Naive thymus-derived CD8-positive, alpha-beta T cell (primary cell): Measurements from ENCODE around the gene ARHGAP26. TPM values are rescaled to one million over a fixed set of nuclear protein-coding genes. Genes with fewer than 3 reads are reported as not detected.

Experiments used
- ATAC-seq, 2 donors: fragments of 150-1000 bp; cut with Tn5 transposase in 1 of 2; sonication (Bioruptor Pico), chemical (Tn5 transposase) in 1 of 2; 1 replicate in 1 of 2; 2 replicates in 1 of 2; pipeline ENCODE4 v1.10.0; 2021; ENCODE audit warnings: mild to moderate bottlenecking in 2 of 2, moderate library complexity in 2 of 2
- POLR2A ChIA-PET: fragments of 350-600 bp; sonication (Branson Sonifier 250); formaldehyde crosslinking; loops from one replicate; lab custom pipeline; 2021; ENCODE audit warnings: antibody characterized with exemption; lab: Charles Lee
- DNase-seq, 10 donors: peaks; one replicate each; pipeline versions ENCODE4 v3.0.0 to v3.0.0-alpha.2; 2020 to 2022
- H3K27ac Mint-ChIP-seq, 10 donors: one replicate each; pipeline ENCODE4 v1.8.0; 2020 to 2022; ENCODE audit warnings: mild to moderate bottlenecking in 10 of 10, mixed read lengths in 10 of 10, moderate library complexity in 4 of 10, inconsistent platforms in 1 of 10
- H3K27me3 Mint-ChIP-seq, 5 donors: one replicate each; pipeline ENCODE4 v1.8.0; 2021 to 2022; ENCODE audit warnings: mixed read lengths in 5 of 5
- H3K36me3 Mint-ChIP-seq, 3 donors: one replicate each; pipeline ENCODE4 v1.8.0; 2020 to 2022; ENCODE audit warnings: mixed read lengths in 3 of 3, mild to moderate bottlenecking in 2 of 3, inconsistent platforms in 1 of 3
- H3K4me1 Mint-ChIP-seq, 4 donors: one replicate each; pipeline ENCODE4 v1.8.0; 2021 to 2022; ENCODE audit warnings: mixed read lengths in 4 of 4
- H3K4me3 Mint-ChIP-seq, 10 donors: one replicate each; pipeline ENCODE4 v1.8.0; 2020 to 2022; ENCODE audit warnings: mild to moderate bottlenecking in 10 of 10, mixed read lengths in 10 of 10, moderate library complexity in 6 of 10, inconsistent platforms in 1 of 10
- H3K9me3 Mint-ChIP-seq, 9 donors: one replicate each; pipeline ENCODE4 v1.8.0; 2020 to 2022; ENCODE audit warnings: mixed read lengths in 9 of 9, mild to moderate bottlenecking in 3 of 9, inconsistent platforms in 1 of 9, moderate library complexity in 1 of 9
- polyA plus RNA-seq, 3 donors: library from polyadenylated mRNA; unstranded; fragments of 300-500 nt; fragmentation: Illumina TruSeq; gene quantifications; one replicate each; pipeline ENCODE4 v1.2.3, GENCODE V29; 2021
- total RNA-seq, 8 experiments: library from RNA in 2 of 8; stranded (reverse) in 2 of 8; gene quantifications; one replicate each; pipeline ENCODE4 v1.2.3 and lab custom pipeline; 2021 to 2026

ARHGAP26 gene, protein sequence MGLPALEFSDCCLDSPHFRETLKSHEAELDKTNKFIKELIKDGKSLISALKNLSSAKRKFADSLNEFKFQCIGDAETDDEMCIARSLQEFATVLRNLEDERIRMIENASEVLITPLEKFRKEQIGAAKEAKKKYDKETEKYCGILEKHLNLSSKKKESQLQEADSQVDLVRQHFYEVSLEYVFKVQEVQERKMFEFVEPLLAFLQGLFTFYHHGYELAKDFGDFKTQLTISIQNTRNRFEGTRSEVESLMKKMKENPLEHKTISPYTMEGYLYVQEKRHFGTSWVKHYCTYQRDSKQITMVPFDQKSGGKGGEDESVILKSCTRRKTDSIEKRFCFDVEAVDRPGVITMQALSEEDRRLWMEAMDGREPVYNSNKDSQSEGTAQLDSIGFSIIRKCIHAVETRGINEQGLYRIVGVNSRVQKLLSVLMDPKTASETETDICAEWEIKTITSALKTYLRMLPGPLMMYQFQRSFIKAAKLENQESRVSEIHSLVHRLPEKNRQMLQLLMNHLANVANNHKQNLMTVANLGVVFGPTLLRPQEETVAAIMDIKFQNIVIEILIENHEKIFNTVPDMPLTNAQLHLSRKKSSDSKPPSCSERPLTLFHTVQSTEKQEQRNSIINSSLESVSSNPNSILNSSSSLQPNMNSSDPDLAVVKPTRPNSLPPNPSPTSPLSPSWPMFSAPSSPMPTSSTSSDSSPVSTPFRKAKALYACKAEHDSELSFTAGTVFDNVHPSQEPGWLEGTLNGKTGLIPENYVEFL
- total RNA-seq: 10 to 100 TPM; 27.7 to 30.5 TPM
- polyA plus RNA-seq: 10 to 100 TPM in 2 of 3 donors, 1 to 10 TPM in 1; 9.1 to 15.7 (median 11.6) TPM
- total RNA-seq (lab: John Stamatoyannopoulos, UW): 25.5 to 96.5 (median 56.6) reads per million in 6 experiments

DNA sequence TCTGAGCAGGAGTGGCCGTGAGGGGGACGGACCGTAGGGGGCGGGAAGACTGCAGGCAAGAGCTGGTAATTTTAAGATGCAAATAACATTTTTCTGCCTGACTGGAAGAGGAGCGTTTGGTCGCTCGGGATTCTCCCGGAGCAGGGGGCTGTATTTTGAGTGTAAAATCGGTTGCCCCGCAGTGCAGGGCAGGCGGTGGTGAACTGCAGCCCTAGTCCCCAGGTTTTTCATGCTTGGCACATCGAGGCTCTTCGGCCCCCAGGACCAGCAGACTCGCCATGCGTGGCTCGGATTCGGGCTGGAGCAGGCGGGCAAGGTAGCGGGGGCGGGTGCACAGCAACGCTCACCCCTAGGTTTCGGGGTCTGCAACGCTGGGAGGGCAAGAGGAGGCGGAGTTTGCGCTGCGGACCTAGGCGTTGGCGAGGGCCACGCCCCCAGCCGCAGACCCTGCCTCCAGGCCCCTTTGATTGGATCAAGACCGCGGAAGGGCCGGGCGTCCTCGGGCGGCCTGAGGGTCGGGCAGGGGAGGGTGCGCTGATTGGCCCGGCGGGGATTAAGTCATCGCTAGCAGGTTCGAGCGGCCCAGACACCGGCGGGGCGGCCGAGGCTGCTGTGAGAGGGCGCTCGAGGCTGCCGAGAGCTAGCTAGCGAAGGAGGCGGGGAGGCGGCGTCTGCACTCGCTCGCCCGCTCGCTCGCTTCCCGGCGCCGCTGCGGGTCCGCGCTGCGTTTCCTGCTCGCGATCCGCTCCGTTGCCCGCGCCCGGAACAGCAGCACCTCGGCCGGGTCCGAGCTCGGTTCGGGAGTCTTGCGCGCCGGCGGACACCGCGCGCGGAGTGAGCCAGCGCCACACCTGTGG lies at the start of gene ARHGAP26:
Gene ARHGAP26 (plus strand): TSS at position 585 of the 857 bp plus-strand sequence. CDS start 385 bp downstream, outside the sequence.
- no peaks in the 10 kb centered on the region for H3K9me3 Mint-ChIP-seq
- POLR2A ChIA-PET: interaction anchor here (0.7 to 3.4 kb wide), 15 partner anchors 10 to 634 kb away, joined by 3 to 78 read pairs (median 5); no protein-coding TSS in a partner anchor
- H3K4me3 Mint-ChIP-seq: peak within 1 kb of the TSS; percentile 90 to 99 (median 96)
- no peaks in the 10 kb centered on the region for H3K27me3 Mint-ChIP-seq
- peaks cover 22 to 51% (median 42%) of the 10 kb centered on the region in 4 donors for H3K4me1 Mint-ChIP-seq
- H3K27ac Mint-ChIP-seq: peak within 1 kb of the TSS; percentile 87 to 98 (median 94)
- DNase-seq (peak; percentile 88 to 95 (median 90)), ATAC-seq (peak; percentile 86 to 89)
- H3K36me3 Mint-ChIP-seq: no peaks in the 10 kb centered on the region

DNA sequence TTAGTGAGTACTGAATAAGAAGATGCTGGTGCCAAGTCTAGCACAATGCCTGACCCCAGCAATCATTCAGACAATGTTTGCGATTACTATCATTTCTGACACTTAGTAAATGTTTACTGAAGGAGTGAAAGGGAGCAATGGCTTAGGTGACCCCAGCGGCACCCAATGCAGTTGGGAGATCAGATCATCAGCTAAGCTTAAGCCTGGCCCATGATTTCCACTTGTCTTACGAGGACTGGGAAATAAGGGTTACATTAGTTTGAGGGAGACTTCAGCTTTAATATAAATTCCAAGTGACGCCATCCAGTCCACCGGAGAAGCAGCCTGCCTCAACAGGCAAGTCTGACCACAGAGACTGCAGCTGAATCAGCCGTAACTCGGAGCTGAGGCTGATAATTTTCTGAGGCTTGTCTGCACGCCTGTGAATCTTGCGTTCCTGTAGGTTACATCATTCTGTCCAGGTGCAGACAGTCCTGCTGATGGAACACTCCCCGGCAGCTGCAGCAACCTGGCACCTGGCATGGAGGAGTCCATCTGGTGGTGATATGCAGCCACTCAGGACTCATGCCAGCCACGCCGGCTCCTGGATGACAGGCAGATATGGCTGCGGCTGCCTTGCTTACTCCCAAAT lies 49.4 kb upstream of the ARHGAP26 start:
- no peak for DNase-seq
- Mint-ChIP-seq H3K4me3 (no peak overlapping the region), H3K27ac (no peak overlapping the region), H3K9me3 (no peaks in the 10 kb centered on the region), H3K27me3 (peaks cover 0 to 16% (median 3%) of the 10 kb centered on the region in 5 donors), H3K4me1 (peaks cover 0 to 4% (median under 1%) of the 10 kb centered on the region in 4 donors), H3K36me3 (no peaks in the 10 kb centered on the region)
- ATAC-seq: no peak
- POLR2A ChIA-PET: no interaction called here

DNA sequence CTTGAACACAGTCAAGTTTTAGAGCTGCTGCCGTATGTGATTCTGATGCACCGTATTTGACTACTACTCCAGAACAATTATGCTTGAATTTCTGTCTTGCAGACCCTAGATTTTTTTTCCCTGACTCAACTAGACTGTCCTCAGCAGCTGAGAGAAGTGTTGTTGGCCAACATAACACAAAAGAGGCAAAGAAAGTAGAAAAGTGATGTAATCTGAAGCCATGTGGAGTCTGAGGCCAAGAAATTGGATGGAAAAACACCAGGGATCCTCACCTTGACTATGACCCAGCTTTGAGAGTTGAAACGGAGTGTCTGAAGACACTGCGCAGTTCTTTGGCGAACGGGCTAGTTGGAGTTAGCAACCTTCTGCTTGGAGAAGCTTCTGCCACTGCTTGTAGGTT lies 48.0 kb upstream of the ARHGAP26 start:
- Mint-ChIP-seq H3K27ac (no peak overlapping the region), H3K27me3 (peaks cover 0 to 16% (median 3%) of the 10 kb centered on the region in 5 donors), H3K4me1 (peaks cover 0 to 4% (median 0%) of the 10 kb centered on the region in 4 donors), H3K36me3 (no peaks in the 10 kb centered on the region), H3K9me3 (no peaks in the 10 kb centered on the region), H3K4me3 (no peak overlapping the region)
- no peak for ATAC-seq
- POLR2A ChIA-PET: no interaction called here
- no peak for DNase-seq

DNA sequence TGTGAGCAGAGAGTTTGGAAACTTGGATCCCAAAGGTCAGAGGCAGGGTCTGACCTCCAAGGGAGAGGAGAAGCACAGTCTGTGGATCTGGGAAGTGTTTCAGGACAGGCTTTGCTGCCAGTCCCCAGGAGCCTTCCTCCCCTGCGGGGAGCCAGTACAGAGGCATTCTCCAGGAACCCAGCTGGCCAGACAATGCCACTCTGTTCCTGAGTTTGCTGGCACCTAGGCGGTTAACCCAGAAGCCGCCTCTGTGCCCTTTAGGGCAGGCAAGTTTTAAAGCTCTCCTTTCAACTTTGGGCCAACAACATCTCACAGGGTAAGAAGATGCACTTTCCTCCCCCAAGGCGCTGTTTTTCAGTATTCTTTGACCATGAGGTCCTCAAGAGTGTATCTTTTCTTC lies 47.3 kb upstream of the ARHGAP26 start:
- Mint-ChIP-seq H3K27me3 (peaks cover 0 to 12% (median 3%) of the 10 kb centered on the region in 5 donors), H3K36me3 (no peaks in the 10 kb centered on the region), H3K4me3 (no peak overlapping the region), H3K9me3 (no peaks in the 10 kb centered on the region), H3K27ac (no peak overlapping the region), H3K4me1 (no peaks in the 10 kb centered on the region)
- POLR2A ChIA-PET: no interaction called here
- ATAC-seq: no peak
- no peak for DNase-seq

DNA sequence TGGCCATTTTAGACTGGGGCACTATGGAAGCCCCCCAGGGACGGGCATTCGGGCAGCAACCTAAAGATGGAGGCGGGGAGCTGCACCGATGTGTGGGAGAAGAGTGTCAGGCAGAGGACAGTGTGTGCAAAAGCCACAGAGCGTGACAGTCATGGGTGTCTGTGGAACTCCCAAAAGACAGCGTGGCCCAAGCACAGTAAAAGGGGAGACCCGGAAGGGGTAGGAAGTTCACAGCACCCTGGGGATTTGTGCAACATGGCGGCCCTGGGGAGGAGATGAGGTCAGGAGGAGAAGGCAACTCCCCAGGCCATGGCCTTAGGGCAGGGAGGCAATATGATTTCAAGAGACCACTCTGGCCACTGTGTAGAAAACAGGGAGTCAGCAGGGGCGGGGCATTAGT lies 45.4 kb upstream of the ARHGAP26 start:
- H3K27ac Mint-ChIP-seq: no peak overlapping the region
- ATAC-seq (no peak), DNase-seq (no peak)
- peaks cover 0 to 2% (median 0%) of the 10 kb centered on the region in 4 donors for H3K4me1 Mint-ChIP-seq
- H3K36me3 Mint-ChIP-seq: no peaks in the 10 kb centered on the region
- H3K27me3 Mint-ChIP-seq: peaks cover 0 to 3% (median 0%) of the 10 kb centered on the region in 5 donors
- POLR2A ChIA-PET: interaction anchor here (0.6 kb wide), 1 partner anchor 1229 kb away, joined by 7 read pairs; no protein-coding TSS in a partner anchor
- H3K4me3 Mint-ChIP-seq: no peak overlapping the region
- H3K9me3 Mint-ChIP-seq: no peaks in the 10 kb centered on the region

DNA sequence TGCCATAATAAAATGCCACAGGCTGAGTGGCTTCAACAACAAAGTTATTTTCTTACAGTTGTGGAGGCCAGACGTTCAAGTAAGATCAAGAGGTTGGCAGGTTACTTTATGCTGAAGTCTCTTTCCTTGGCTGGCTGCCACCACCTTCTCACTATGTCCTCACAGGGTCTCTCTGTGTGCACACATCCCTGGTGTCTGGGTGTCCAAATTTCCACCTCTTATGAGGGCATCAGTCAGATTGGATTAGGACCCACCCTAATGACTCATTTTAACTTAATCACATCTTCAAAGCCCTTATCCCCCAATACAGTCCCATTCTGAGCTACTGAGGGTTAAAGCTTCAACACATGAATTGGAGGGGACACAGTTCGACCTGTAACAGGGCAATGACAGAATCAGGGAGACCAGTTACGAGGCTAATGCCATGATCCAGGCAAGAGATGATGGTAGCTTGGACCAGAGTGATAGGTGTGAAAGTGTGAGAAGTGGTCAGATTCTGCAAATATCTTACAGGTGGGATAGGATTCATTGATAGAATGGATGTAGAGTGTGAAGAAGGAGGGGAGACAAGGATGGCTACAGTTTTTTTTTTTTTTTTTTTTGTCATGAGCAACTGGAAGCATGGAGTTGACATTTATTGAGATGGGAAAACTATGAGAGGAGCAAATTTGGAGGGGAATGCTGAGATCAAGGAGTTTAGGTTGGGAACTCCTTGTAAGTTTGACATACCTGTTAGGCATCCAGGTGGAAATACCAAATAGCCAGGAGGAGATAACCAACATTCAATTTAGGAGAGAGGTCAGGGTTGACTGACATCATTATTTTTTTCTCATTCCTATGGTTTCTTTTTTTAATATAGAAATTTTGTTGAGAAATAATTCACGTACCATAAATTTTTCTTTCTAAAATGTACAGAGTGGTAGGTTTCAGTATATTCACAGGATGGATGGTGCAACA lies 44.7 kb upstream of the ARHGAP26 start:
- no peak overlapping the region for H3K4me3 Mint-ChIP-seq
- no peaks in the 10 kb centered on the region for H3K9me3 Mint-ChIP-seq
- no peaks in the 10 kb centered on the region for H3K36me3 Mint-ChIP-seq
- no peak for DNase-seq
- peaks cover 0 to 2% (median 0%) of the 10 kb centered on the region in 4 donors for H3K4me1 Mint-ChIP-seq
- H3K27me3 Mint-ChIP-seq: peaks cover 0 to 1% (median 0%) of the 10 kb centered on the region in 5 donors
- no peak overlapping the region for H3K27ac Mint-ChIP-seq
- no peak for ATAC-seq
- POLR2A ChIA-PET: no interaction called here

DNA sequence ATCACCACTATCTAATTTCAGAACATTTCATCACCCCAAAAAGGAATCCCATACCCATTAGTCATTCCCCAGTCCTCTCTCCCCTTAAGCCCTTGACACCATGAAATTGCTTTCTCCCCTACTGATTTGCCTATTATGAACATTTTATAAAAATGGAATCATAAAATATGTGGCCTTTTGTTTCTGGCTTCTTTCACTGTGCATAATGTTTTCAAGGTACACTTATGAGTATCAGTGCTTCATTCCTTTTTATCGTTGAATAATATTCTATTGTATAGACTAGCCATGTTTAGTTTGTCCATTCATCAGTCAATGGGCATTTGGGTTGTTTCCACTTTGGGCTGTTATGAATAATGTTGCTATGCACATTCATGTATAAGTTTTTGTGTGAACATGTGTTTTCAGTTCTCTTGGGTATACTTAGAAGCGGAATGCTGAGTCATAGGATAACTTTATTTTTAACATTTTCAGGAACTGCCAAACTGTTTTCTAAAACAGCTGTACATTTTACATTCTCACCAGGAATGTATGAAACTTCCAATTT lies 43.9 kb upstream of the ARHGAP26 start:
- ATAC-seq (no peak), DNase-seq (no peak)
- H3K36me3 Mint-ChIP-seq: no peaks in the 10 kb centered on the region
- H3K9me3 Mint-ChIP-seq: no peaks in the 10 kb centered on the region
- H3K4me3 Mint-ChIP-seq: no peak overlapping the region
- H3K4me1 Mint-ChIP-seq: peaks cover 0 to 2% (median 0%) of the 10 kb centered on the region in 4 donors
- POLR2A ChIA-PET: no interaction called here
- no peaks in the 10 kb centered on the region for H3K27me3 Mint-ChIP-seq
- no peak overlapping the region for H3K27ac Mint-ChIP-seq

DNA sequence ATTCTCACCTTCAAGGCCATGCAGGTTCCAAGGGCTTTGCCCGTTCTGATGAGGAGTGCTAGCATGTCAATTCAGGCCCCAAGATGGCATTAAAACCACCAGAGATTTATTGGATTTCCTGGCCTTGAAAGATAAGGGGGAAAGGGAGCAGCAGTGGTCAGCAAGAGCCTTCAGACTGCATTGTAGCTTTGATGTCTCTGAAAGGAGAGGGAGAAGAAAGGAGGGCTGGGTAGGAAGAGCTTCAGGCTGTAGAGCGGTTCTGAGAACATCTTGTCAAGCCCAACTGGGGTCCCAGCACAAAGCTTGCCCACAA lies 42.5 kb upstream of the ARHGAP26 start:
- no peak overlapping the region for H3K27ac Mint-ChIP-seq
- ATAC-seq: no peak

DNA sequence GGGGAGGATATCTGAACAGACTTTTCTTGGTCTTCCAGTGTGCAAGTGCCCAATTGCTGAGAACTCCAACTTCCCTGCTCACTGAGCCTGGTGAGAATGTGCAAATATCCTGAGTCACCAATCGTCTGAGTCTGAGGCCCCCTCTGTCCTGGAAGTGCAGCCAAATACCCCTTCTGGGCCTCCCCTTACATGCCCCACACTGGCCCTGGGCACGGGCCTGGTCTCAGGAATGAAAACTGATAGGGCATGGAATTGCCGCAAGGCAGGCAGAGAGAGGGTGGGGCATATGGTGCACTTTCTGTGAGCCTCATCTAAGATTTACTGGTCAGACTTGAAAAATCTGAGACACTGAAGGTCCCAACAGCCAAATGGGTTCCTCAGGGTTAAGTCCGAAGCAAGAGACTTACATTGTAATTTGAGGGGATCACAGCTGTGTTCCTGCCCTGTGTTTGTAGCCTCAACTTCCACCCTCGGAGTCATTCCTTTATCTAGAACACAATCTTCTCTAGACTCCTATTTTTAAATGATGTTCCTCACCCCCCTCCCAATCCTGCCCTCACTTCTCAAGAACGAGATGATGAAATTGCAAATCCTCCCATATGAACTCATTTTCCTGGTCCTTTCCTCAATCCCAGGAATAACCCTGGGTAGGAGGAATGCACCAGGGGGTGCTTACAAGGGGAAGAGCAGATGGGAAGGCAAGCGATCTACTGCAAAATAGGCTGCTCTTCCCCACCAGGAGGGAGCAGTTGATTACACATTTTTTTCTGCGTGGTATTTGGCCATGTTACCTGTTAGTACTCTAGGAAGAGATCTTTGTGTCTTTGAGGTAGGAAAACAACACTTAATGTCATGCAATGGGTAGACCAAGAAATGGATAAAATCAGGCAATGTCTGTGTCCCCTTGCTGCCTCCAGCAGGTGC lies 34.6 kb upstream of the ARHGAP26 start:
- Mint-ChIP-seq H3K36me3 (no peaks in the 10 kb centered on the region), H3K4me1 (peaks cover 7 to 30% (median 23%) of the 10 kb centered on the region in 4 donors), H3K9me3 (no peaks in the 10 kb centered on the region), H3K27ac (peak overlapping the region in 1 of 10 donors; percentile 31), H3K4me3 (no peak overlapping the region), H3K27me3 (peaks cover 0 to 1% (median 0%) of the 10 kb centered on the region in 5 donors)
- POLR2A ChIA-PET: no interaction called here
- no peak for DNase-seq
- ATAC-seq: no peak

More for the DNA sequence above, 42.5 kb upstream of the ARHGAP26 start:
- no peak for DNase-seq
- Mint-ChIP-seq H3K36me3 (no peaks in the 10 kb centered on the region), H3K4me3 (no peak overlapping the region), H3K27me3 (no peaks in the 10 kb centered on the region), H3K9me3 (no peaks in the 10 kb centered on the region), H3K4me1 (peaks cover 0 to 2% (median under 1%) of the 10 kb centered on the region in 4 donors)
- POLR2A ChIA-PET: no interaction called here

DNA sequence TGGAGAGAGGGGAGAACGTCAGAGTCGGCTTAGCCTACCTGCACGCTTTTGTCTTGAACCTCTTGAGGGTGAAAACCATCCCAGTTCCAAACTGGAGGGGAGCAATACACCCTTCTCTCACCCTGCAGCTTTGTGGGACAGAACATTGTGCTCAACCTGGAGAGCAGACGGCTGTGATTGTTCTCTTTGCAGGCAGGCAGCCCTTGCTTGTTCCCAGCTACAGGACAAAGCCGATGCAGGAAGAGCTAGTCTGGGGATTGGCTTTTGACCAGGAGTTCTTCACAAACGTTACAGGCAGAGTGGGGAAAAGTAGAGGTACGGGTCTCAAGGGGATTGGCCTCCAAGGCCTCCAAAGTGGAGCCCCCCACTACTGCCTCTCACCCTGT lies 33.9 kb upstream of the ARHGAP26 start:
- DNase-seq (no peak), ATAC-seq (no peak)
- POLR2A ChIA-PET: no interaction called here
- peaks cover 0 to 1% (median 0%) of the 10 kb centered on the region in 5 donors for H3K27me3 Mint-ChIP-seq
- no peaks in the 10 kb centered on the region for H3K36me3 Mint-ChIP-seq
- peak overlapping the region in 2 of 10 donors; percentile 31 to 69 for H3K27ac Mint-ChIP-seq
- H3K4me1 Mint-ChIP-seq: peaks cover 7 to 30% (median 23%) of the 10 kb centered on the region in 4 donors
- no peaks in the 10 kb centered on the region for H3K9me3 Mint-ChIP-seq
- no peak overlapping the region for H3K4me3 Mint-ChIP-seq
